ES-I3 (cell line): ENCODE data around the gene CACHD1.
"Not testable (repeated sequence)": the region's sequence is repeated elsewhere in the genome, so short reads cannot be mapped to it uniquely, and the experiment has no call there.

Experiments used
- H3K36me3 ChIP-seq: 2 replicates; pipeline ENCODE4 v1.6.1; 2013; ENCODE audit warnings: mild to moderate bottlenecking, low read length, control low read depth, moderate library complexity; ENCODE audit not compliant: insufficient read depth
- H3K4me1 ChIP-seq: 2 replicates; pipeline ENCODE4 v1.6.1; 2013; ENCODE audit warnings: mild to moderate bottlenecking, control low read depth, low read length; ENCODE audit not compliant: insufficient read depth
- H3K9ac ChIP-seq: 2 replicates; pipeline ENCODE4 v1.6.1; 2013; ENCODE audit warnings: low read depth, mild to moderate bottlenecking, low read length, moderate library complexity
- H3K9me3 ChIP-seq: 2 replicates; pipeline ENCODE4 v1.6.1; 2013; ENCODE audit warnings: mild to moderate bottlenecking, low read length, moderate library complexity; ENCODE audit not compliant: control insufficient read depth, insufficient read depth

Gene CACHD1

DNA sequence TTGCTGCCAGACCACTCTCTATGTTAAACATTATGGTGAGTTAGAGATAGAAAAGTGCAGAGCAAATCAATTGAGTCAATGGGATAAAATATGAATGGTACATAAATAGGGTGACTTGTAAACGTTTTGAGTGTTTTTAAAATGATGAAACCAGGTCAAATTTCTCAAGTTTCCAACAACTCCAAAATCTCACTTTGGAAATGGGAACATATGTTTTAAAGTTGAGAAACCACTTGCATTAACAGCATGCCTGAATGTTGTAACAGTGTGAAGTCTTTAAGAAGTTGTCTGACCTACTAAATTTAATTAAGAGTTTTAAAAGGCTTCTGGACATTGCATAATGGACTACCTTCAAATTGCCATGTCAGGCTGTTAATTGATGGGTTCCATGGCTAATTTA, 241.3 kb downstream of the CACHD1 start:
- Histone ChIP-seq H3K9ac (no peak overlapping the region), H3K9me3 (no peaks in the 10 kb centered on the region), H3K4me1 (no peaks in the 10 kb centered on the region), H3K36me3 (no peaks in the 10 kb centered on the region)

DNA sequence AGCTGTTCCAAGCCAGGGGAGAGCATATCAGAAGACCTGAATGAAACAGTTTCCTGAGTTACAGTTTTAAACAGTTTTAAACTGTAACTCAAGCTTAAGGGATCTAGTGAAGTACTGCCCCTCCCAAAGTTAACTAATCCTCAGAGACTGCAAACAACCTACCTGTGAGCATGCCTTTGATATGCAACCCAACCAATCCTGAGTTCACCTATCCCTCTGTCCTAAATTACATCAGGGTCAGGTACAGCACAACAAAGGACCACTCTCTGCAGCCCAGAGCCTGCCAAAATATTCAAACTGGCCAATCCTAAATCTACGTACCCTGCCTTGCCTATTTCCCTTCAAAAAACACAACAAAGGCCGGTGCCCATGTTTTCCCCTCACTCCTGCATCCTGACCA, 242.1 kb downstream of the CACHD1 start:
- Histone ChIP-seq H3K9me3 (no peaks in the 10 kb centered on the region), H3K36me3 (no peaks in the 10 kb centered on the region), H3K4me1 (no peaks in the 10 kb centered on the region), H3K9ac (no peak overlapping the region)

DNA sequence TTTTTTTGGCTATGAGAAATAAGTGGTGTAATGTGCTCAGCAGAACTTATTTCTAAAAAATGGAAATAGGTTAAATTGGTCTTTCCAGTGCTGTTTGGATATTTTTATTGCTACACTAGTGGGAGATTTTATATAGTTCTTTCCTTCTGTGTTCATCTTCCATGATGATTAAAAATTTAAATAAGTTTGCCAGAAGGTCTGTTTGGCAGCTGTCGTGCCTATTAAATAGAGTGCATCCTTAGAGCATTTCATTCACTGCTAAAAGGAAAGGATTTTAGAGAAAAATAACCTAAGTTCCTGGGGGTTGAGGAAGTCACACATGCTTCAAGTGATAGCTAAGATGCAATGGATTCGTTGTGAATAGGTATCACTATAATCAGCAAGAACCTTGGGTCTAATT, 245.3 kb downstream of the CACHD1 start:
- H3K36me3 ChIP-seq = no peaks in the 10 kb centered on the region
- H3K9ac ChIP-seq = no peak overlapping the region
- no peaks in the 10 kb centered on the region for H3K4me1 ChIP-seq
- no peaks in the 10 kb centered on the region; the same call in 1 of the 2 replicates for H3K9me3 ChIP-seq

DNA sequence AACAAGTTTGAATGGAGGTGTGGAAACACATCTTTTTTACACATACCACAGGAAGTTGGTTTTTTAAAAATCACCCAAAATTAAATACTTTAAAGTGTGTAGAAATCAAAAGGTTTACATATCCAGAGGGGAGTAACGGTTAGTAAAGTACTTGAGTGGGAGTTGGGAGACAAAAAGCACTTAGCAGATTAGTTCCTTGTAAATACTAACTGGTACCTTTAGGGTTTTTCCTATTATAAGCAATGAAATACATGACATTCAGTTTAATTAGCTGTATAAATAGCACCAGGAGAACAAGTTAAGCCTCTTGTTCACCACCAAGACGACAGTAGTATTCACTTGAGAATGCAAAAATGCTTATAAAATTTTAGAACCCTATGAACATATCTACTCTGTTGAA, 251.2 kb downstream of the CACHD1 start:
- Histone ChIP-seq H3K4me1 (peaks cover 5% of the 10 kb centered on the region; the same call in 1 of the 2 replicates), H3K36me3 (no peaks in the 10 kb centered on the region), H3K9ac (no peak overlapping the region), H3K9me3 (no peaks in the 10 kb centered on the region; the same call in 1 of the 2 replicates)

DNA sequence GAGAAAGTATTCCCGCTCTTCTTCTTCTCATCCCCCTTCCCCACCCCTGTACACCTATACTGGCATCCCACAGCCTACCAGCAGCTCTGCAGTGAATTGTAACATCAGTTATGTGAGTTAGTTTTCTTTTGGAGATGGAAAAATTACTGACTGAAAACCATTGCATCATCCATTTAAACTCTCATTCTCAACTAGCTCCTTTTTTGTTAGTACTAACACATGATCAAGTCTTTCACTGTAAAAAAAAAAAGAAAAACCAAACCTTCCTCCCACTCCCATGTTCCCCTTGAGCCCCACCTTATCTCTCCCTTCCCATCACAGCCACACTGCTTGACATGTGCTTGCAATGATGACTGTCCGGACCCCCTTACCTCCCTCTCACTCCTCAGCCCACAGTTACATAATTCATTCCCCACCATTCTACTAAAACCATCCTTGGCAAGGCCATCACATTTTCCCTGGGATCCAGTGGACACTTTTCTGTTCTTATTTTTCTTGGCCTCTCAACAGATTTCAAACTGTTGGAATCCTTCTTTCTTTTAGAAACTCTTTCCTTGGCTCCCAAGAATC, 251.7 kb downstream of the CACHD1 start:
- no peak overlapping the region for H3K9ac ChIP-seq

DNA sequence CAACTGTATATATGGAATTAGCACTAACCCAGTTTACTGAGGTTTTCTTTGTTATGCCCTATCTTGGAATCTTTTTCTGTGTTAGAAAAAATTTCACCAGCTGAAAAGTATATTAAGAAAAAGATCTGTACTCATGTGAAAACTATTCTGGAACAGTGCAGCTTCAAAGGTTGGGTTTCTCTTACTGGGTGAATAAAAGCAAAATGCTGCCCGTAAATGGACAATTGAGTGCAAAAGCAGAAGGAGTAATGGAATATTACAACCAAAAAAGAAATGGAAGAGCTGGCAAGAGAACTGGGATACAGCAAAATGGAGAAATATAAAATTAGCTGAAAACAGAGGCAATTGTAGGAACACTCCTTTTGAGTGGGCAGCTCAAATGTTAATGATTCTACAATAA, 257.9 kb downstream of the CACHD1 start:
- no peaks in the 10 kb centered on the region for H3K36me3 ChIP-seq

More for the DNA sequence above, 251.7 kb downstream of the CACHD1 start:
- no peaks in the 10 kb centered on the region; the same call in 1 of the 2 replicates for H3K9me3 ChIP-seq
- H3K4me1 ChIP-seq = peaks cover 5% of the 10 kb centered on the region; the same call in 1 of the 2 replicates
- H3K36me3 ChIP-seq = no peaks in the 10 kb centered on the region

DNA sequence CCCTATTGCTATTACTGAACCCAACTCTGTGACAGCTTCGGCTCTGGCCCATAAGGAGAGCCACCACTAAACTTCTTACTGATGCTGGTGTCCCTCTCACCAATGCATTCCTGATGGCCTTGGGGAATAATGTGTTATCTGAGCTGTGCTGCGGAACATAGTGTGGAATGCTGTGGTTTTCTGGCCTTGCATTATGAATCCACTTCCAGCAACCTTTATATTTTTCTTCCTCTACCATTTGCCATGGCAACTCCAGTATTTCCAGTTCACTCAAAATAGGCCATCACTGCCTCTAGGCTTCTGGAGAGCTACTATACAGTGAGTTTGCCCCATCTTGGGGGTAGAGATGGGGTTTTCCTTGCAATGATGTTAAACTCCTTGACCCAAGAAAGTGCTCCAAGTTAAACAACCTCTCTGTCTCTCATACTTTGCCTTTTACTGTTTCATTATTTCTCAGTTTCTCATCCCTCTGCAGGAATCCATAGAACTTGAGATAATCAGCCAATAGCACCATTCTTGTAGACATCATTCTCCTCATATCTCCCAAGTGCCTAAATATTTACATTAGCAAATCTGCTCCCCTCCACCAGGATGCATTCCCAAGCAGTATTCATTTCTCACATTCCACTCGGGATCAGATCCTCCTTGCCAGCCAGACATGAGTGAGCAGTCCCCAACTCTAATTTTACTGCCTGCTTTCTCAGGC, 263.8 kb downstream of the CACHD1 start:
- Histone ChIP-seq H3K4me1 (no peaks in the 10 kb centered on the region), H3K9ac (no peak overlapping the region), H3K9me3 (no peaks in the 10 kb centered on the region), H3K36me3 (no peaks in the 10 kb centered on the region)

More for the DNA sequence above, 257.9 kb downstream of the CACHD1 start:
- no peaks in the 10 kb centered on the region for H3K9me3 ChIP-seq
- H3K9ac ChIP-seq = no peak overlapping the region
- peaks cover 5% of the 10 kb centered on the region; the same call in 1 of the 2 replicates for H3K4me1 ChIP-seq

DNA sequence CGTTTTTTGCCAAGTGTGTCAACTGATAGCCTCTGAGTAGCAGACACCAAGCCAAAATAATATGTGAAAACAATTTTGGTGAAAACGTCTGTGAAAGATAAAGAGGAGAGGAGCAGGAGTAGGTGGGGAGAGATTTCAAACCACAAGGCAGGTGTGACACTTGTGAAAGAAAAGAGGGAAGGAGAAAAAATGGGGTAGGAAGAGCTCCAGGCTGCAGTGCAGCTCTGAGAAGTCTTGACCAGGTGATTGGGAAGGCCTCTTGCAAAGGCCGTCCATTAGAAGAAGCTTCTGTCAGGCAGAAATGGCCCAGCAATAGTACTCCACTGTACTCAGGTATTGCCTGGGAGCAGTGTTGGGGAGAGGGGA, 264.3 kb downstream of the CACHD1 start:
- Histone ChIP-seq H3K36me3 (no peaks in the 10 kb centered on the region), H3K9me3 (no peaks in the 10 kb centered on the region), H3K9ac (no peak overlapping the region), H3K4me1 (no peaks in the 10 kb centered on the region)

DNA sequence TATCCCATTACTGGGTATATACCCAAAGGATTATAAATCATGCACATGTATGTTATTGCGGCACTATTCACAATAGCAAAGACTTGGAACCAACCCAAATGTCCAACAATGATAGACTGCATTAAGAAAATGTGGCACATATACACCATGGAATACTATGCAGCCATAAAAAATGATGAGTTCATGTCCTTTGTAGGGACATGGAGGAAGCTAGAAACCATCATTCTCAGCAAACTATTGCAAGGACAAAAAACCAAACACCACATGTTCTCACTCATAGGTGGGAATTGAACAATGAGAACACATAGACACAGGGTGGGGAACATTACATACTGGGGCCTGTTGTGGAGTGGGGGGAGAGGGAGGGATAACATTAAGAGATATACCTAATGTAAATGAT, 270.8 kb downstream of the CACHD1 start:
- H3K9ac ChIP-seq, H3K36me3 ChIP-seq, H3K9me3 ChIP-seq, H3K4me1 ChIP-seq: not testable (repeated sequence)
